NB4 (cell line): ENCODE results near the gene TMA7B.
A peak's percentile ranks its signal among the peaks of the same experiment; 100 is the strongest.

ENCODE experiments used
- DNase-seq: peaks from one replicate; pipeline ENCODE4 v3.0.0; 2010; ENCODE audit warnings: low read depth
- H3K4me3 ChIP-seq: one replicate; pipeline ENCODE4 v1.5.1; 2011; ENCODE audit warnings: mild to moderate bottlenecking, low read depth, low read length, moderate library complexity
- CTCF ChIP-seq: IDR thresholded peaks from one replicate; pipeline ENCODE4 v1.5.1; 2012; ENCODE audit warnings: low read depth, low read length
- MAX ChIP-seq: IDR thresholded peaks from 2 replicates; pipeline ENCODE4 v1.6.1; 2011; ENCODE audit warnings: low read depth, low read length
- MYC ChIP-seq: IDR thresholded peaks from 2 replicates; pipeline ENCODE4 v1.6.1; 2011; ENCODE audit warnings: low read depth, low read length
- POLR2A ChIP-seq: IDR thresholded peaks from 2 replicates; pipeline ENCODE4 v1.6.1; 2011; ENCODE audit warnings: mild to moderate bottlenecking; ENCODE audit not compliant: insufficient read length; ENCODE audit errors: extremely low read depth

The TMA7B gene

GRCh38 chr22:39955675-39956074 lies 4.5 kb upstream of the TMA7B start:
- TF ChIP-seq MAX (no peak), CTCF (no peak), MYC (no peak), POLR2A (no peak)
- H3K4me3 ChIP-seq, result no peak overlapping the region
- DNase-seq, result no peak

- no peak overlapping the region for H3K4me3 ChIP-seq
- TF ChIP-seq MYC, result no peak
- TF ChIP-seq MAX, result no peak
- no peak for TF ChIP-seq CTCF
- no peak for TF ChIP-seq POLR2A
- peak; percentile 69 for DNase-seq
Observed at GRCh38 chr22:39956932-39957664, 3.1 kb upstream of the TMA7B start.

- no peak for DNase-seq
- no peak overlapping the region for H3K4me3 ChIP-seq
- TF ChIP-seq MAX (no peak), POLR2A (no peak), CTCF (no peak)
Observed at GRCh38 chr22:39958009-39958711, 2.0 kb upstream of the TMA7B start.

- no peak for DNase-seq
- TF ChIP-seq MAX (no peak; the same call in 1 of the 2 replicates), POLR2A (no peak), CTCF (no peak), MYC (no peak)
- no peak overlapping the region for H3K4me3 ChIP-seq
Observed at GRCh38 chr22:39958949-39959639, 1.1 kb upstream of the TMA7B start.

GRCh38 chr22:39960791-39961746 lies 872 bp downstream of the TMA7B start:
- TF ChIP-seq POLR2A, result no peak
- peak; percentile 23; the same call in 1 of the 2 replicates for TF ChIP-seq MYC
- TF ChIP-seq CTCF, result no peak
- TF ChIP-seq MAX, result peak; percentile 26; the same call in 1 of the 2 replicates
- DNase-seq, result peak; percentile 94
- H3K4me3 ChIP-seq, result no peak overlapping the region
